CD4-positive, alpha-beta T cell (primary cell): ENCODE results near the gene RAPGEF4. TPM values are rescaled to one million over a fixed set of nuclear protein-coding genes. Genes with fewer than 3 reads are reported as not detected.

ENCODE experiments used
- ATAC-seq: fragments of 200-7000 bp; cut with Tn5 transposase; one replicate; pipeline ENCODE4 v1.10.0; 2022; ENCODE audit warnings: mild to moderate bottlenecking; ENCODE audit not compliant: poor library complexity
- CTCF ChIA-PET: fragments of 350-600 bp; sonication (Branson Sonifier 250); formaldehyde crosslinking; loops from one replicate; lab custom pipeline; 2021; ENCODE audit warnings: antibody characterized with exemption, inconsistent platforms; lab: Charles Lee
- POLR2A ChIA-PET: fragments of 350-600 bp; sonication (Branson Sonifier 250); formaldehyde crosslinking; loops from one replicate; lab custom pipeline; 2021; ENCODE audit warnings: antibody characterized with exemption, inconsistent platforms; lab: Charles Lee
- DNase-seq, 14 experiments: peaks; one replicate each; pipeline ENCODE4 v3.0.0-alpha.2; 2013 to 2020; ENCODE audit warnings: mixed read lengths in 2 of 14
- H3K27ac ChIP-seq, 2 donors: one replicate each; pipeline versions ENCODE4 v1.5.1 to v1.7.0; 2013; ENCODE audit warnings: low read length in 2 of 2, low read depth in 1 of 2, mild to moderate bottlenecking in 1 of 2
- H3K27me3 ChIP-seq, 2 experiments: 1 replicate in 1 of 2; 2 replicates in 1 of 2; pipeline versions ENCODE4 v1.6.1 to v1.7.0; 2013; ENCODE audit warnings: low read length in 2 of 2, control low read depth in 1 of 2, mild to moderate bottlenecking in 1 of 2, moderate library complexity in 1 of 2; ENCODE audit not compliant: insufficient read depth in 2 of 2, control insufficient read depth in 1 of 2
- H3K36me3 ChIP-seq: one replicate; pipeline ENCODE4 v1.6.1; 2013; ENCODE audit warnings: low read length, control low read depth; ENCODE audit not compliant: insufficient read depth
- H3K4me1 ChIP-seq: one replicate; pipeline ENCODE4 v1.6.1; 2013; ENCODE audit warnings: low read length, control low read depth; ENCODE audit not compliant: insufficient read depth
- H3K4me3 ChIP-seq: one replicate; pipeline ENCODE4 v1.5.1; 2013; ENCODE audit warnings: mild to moderate bottlenecking, low read length, moderate library complexity
- H3K9me3 ChIP-seq, 2 experiments: 1 replicate in 1 of 2; 2 replicates in 1 of 2; pipeline versions ENCODE4 v1.6.1 to v1.7.0; 2013; ENCODE audit warnings: low read length in 2 of 2, mild to moderate bottlenecking in 2 of 2, control low read depth in 1 of 2, moderate library complexity in 1 of 2; ENCODE audit not compliant: control insufficient read depth in 1 of 2, insufficient read depth in 1 of 2
- H3K27ac Mint-ChIP-seq: one replicate; pipeline ENCODE4 v1.8.0; 2020; ENCODE audit warnings: mixed read lengths
- H3K27me3 Mint-ChIP-seq: one replicate; pipeline ENCODE4 v1.8.0; 2021; ENCODE audit warnings: mixed read lengths
- H3K36me3 Mint-ChIP-seq: one replicate; pipeline ENCODE4 v1.8.0; 2021; ENCODE audit warnings: low read depth, mixed read lengths
- H3K4me1 Mint-ChIP-seq: one replicate; pipeline ENCODE4 v1.8.0; 2021; ENCODE audit warnings: low read depth, mixed read lengths
- H3K4me3 Mint-ChIP-seq: one replicate; pipeline ENCODE4 v1.8.0; 2020; ENCODE audit warnings: mild to moderate bottlenecking, mixed read lengths
- H3K9me3 Mint-ChIP-seq: one replicate; pipeline ENCODE4 v1.8.0; 2020; ENCODE audit warnings: mixed read lengths
- intact Hi-C, 2 experiments: fragments of 100-400 bp; cut with DNase I in 1 of 2; cut with micrococcal nuclease in 1 of 2; formaldehyde crosslinking; loops; one replicate each; pipeline versions ENCODE4 v1.15.1 to v1.9.0; 2023 to 2025; cut with DNase I, micrococcal nuclease
- total RNA-seq, 174 experiments: library from RNA in 2 of 174; stranded (reverse) in 2 of 174; gene quantifications; one replicate each; pipeline ENCODE4 v1.2.3 and lab custom pipeline; 2021 to 2026
- TF ChIP-seq, protein P1 (sequence below): fragments of 200-600 bp; IDR thresholded peaks from one replicate; pipeline ENCODE4 v1.8.0; 2022; ENCODE audit warnings: antibody characterized with exemption, mild to moderate bottlenecking

The RAPGEF4 gene
- total RNA-seq, 2 experiments from 2014 or later, result 0.69 to 0.73 TPM

DNA sequence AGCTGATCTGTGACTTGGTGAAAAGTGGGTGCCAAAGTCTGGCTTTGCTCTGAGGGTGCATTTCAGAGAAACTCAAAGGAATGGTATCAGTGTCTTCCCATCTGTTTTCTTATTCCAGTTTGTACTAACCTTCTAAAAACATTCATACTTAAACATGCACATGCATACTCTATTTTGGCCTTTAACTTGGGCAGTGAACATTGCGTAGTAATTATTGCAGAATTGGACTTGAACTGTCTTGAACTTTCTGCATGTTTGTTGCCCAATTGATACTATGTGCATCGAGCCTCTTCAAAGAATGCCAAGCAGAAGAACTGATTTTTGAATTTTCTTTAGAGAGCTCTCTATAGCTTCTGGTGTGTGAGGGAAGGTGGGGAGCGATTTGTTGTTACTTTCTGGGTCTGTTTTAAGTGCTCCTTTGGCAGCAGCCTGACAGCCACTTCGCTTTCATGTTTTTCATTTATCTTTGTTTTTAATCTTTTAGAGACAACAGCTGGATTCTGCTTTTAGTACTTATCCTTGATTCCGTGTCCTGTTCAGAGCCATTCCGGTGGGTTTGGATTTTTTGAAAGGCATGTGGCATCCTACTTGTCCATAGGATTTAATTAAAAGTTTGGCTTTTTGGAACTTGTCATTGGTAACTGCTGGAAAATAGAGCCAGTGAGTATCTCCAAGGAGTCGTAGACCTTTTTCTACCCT is 159.2 kb downstream of the RAPGEF4 start:
- no peak overlapping the region for H3K4me3 Mint-ChIP-seq
- H3K36me3 Mint-ChIP-seq, result no peaks in the 10 kb centered on the region
- H3K27ac ChIP-seq, result no peak overlapping the region
- no peak overlapping the region for H3K4me3 ChIP-seq
- no peaks in the 10 kb centered on the region for H3K9me3 Mint-ChIP-seq
- POLR2A ChIA-PET, result no interaction called here
- ATAC-seq (no peak), DNase-seq (no peak)
- intact Hi-C loops, result no loop called here
- TF ChIP-seq, protein P1, sequence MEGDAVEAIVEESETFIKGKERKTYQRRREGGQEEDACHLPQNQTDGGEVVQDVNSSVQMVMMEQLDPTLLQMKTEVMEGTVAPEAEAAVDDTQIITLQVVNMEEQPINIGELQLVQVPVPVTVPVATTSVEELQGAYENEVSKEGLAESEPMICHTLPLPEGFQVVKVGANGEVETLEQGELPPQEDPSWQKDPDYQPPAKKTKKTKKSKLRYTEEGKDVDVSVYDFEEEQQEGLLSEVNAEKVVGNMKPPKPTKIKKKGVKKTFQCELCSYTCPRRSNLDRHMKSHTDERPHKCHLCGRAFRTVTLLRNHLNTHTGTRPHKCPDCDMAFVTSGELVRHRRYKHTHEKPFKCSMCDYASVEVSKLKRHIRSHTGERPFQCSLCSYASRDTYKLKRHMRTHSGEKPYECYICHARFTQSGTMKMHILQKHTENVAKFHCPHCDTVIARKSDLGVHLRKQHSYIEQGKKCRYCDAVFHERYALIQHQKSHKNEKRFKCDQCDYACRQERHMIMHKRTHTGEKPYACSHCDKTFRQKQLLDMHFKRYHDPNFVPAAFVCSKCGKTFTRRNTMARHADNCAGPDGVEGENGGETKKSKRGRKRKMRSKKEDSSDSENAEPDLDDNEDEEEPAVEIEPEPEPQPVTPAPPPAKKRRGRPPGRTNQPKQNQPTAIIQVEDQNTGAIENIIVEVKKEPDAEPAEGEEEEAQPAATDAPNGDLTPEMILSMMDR, result no peak
- peaks cover 0 to 4% of the 10 kb centered on the region in 2 experiments for H3K27me3 ChIP-seq
- H3K27me3 Mint-ChIP-seq, result peaks cover 40% of the 10 kb centered on the region
- CTCF ChIA-PET, result no interaction called here
- H3K4me1 ChIP-seq, result no peaks in the 10 kb centered on the region
- no peaks in the 10 kb centered on the region for H3K9me3 ChIP-seq
- H3K36me3 ChIP-seq, result no peaks in the 10 kb centered on the region
- no peaks in the 10 kb centered on the region for H3K4me1 Mint-ChIP-seq
- no peak overlapping the region for H3K27ac Mint-ChIP-seq

GRCh38 chr2:172896661-172897081 is 161.0 kb downstream of the RAPGEF4 start:
- ATAC-seq (no peak), DNase-seq (no peak)
- Mint-ChIP-seq H3K27me3 (peaks cover 36% of the 10 kb centered on the region), H3K36me3 (no peaks in the 10 kb centered on the region), H3K4me3 (no peak overlapping the region), H3K4me1 (no peaks in the 10 kb centered on the region), H3K27ac (no peak overlapping the region), H3K9me3 (no peaks in the 10 kb centered on the region)
- H3K4me3 ChIP-seq, result no peak overlapping the region
- H3K4me1 ChIP-seq, result no peaks in the 10 kb centered on the region
- ChIA-PET POLR2A (no interaction called here), CTCF (no interaction called here)
- intact Hi-C loops, result no loop called here
- no peaks in the 10 kb centered on the region for H3K9me3 ChIP-seq
- no peak overlapping the region for H3K27ac ChIP-seq
- H3K36me3 ChIP-seq, result no peaks in the 10 kb centered on the region
- TF ChIP-seq, protein P1, result no peak
- peaks cover 0 to 4% of the 10 kb centered on the region in 2 experiments for H3K27me3 ChIP-seq

DNA sequence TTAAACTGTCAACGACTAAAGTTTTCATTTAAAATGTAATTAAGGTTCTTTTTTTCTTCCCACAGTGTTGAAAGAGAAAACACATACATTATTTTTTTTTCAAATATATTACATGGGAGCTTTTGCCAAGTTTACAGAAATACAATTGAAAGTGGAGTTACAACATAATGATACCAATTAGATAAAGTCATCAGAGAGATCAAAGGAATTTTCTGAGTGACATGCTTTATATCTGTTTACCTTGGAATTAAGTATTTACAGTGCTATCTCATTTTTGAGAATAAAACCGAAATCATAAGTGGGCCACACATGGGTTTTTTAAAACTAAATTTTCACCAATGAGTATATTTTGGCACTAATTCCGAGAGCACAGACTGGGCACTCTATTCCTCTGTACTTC is 165.2 kb downstream of the RAPGEF4 start:
- no peaks in the 10 kb centered on the region for H3K9me3 Mint-ChIP-seq
- DNase-seq, result no peak
- no peak overlapping the region for H3K27ac Mint-ChIP-seq
- no peaks in the 10 kb centered on the region for H3K36me3 ChIP-seq
- peaks cover 0 to 4% of the 10 kb centered on the region in 2 experiments for H3K27me3 ChIP-seq
- intact Hi-C loops, result no loop called here
- peaks cover 6% of the 10 kb centered on the region for H3K4me1 Mint-ChIP-seq
- TF ChIP-seq, protein P1, result no peak
- CTCF ChIA-PET, result no interaction called here
- peaks cover 21% of the 10 kb centered on the region for H3K27me3 Mint-ChIP-seq
- no peak overlapping the region for H3K27ac ChIP-seq
- POLR2A ChIA-PET, result no interaction called here
- H3K9me3 ChIP-seq, result no peaks in the 10 kb centered on the region
- ATAC-seq, result no peak
- H3K4me1 ChIP-seq, result no peaks in the 10 kb centered on the region
- no peaks in the 10 kb centered on the region for H3K36me3 Mint-ChIP-seq
- H3K4me3 ChIP-seq, result no peak overlapping the region
- no peak overlapping the region for H3K4me3 Mint-ChIP-seq
